GM12891 (cell line): Measurements from ENCODE around the gene CTNND2.

ENCODE experiments used
- DNase-seq: peaks from one replicate; pipeline ENCODE4 v3.0.0; 2011; ENCODE audit warnings: low spot score; ENCODE audit not compliant: insufficient read length
- FAIRE-seq: peaks from 2 replicates; lab custom pipeline; 2011; peaks lifted over from hg19 to GRCh38; lab: Jason Lieb, UNC
- PAX5 ChIP-seq: IDR thresholded peaks from 2 replicates; pipeline ENCODE4 v1.6.1; 2011; ENCODE audit warnings: low read length, moderate library complexity, mild to moderate bottlenecking; ENCODE audit not compliant: insufficient read depth, severe bottlenecking
- POLR2A ChIP-seq: IDR thresholded peaks from 2 replicates; pipeline ENCODE4 v1.6.1; 2011; ENCODE audit warnings: low read depth, low read length, control low read depth
- POLR2AphosphoS5 ChIP-seq: IDR thresholded peaks from 2 replicates; pipeline ENCODE4 v1.6.1; 2011; ENCODE audit warnings: low read depth, low read length, control low read depth
- POU2F2 ChIP-seq: IDR thresholded peaks from 2 replicates; pipeline ENCODE4 v1.6.1; 2011; ENCODE audit warnings: low read depth, mild to moderate bottlenecking, control low read depth, low read length, moderate library complexity
- SPI1 ChIP-seq: IDR thresholded peaks from 2 replicates; pipeline ENCODE4 v1.6.1; 2011; ENCODE audit warnings: low read depth, low read length, control low read depth
- TAF1 ChIP-seq: IDR thresholded peaks from 2 replicates; pipeline ENCODE4 v1.6.1; 2011; ENCODE audit warnings: low read depth, low read length, control low read depth

The CTNND2 gene

DNA sequence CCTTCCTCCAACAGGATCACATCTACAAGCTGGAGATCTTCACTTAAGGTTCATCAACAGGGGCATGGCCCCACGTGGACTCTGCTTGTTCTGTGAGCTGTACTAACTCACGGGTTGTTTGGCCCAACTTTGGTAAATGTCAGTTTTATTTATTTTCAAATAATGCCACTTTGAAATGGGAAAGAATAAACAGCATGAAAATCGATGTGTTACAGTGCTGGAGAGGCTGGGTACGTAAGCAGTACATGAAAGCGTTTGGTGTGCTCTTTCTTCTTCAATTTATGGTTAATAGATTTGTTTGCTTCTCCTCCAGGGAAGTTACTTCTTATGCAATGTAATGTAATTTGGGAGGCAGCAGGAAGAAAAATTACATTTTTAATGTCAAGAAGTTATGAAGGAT lies 753.3 kb downstream of the CTNND2 start:
- DNase-seq = no peak
- FAIRE-seq = no peak

DNA sequence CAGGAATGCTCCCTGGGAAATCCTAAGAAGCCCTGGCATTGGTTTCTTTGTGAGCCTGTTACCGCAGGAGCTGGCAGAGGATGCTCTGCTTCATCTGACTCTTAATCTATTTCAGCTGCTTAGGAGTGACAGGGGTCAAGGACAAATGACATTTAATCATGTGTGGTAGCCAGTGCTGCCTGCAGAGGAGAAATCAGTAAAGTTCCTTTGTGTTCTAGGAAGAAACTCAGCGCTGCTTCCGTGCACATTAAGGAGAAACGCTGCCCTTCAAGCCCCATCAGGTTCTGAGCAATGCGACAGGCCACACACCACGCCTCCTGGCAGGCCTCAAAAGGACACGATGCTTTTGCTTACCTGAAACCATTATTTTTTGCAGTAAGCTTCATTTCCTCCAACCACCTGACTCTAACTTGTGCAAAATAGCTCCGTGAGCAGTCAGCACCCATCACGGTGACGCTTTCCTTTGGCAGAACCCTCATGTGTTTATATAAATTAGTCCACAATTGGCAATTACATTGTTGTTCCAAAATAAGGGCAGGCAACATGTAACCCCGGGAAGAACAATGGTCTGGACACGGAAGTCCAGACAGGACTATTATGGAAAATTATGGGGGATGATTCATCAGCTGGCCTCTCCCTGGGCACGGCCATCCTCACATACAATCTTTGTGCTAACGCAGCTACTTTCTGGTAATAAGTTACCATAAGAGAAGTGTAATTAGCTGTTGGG lies 755.3 kb downstream of the CTNND2 start:
- FAIRE-seq (no peak), DNase-seq (no peak)
- no peak for TF ChIP-seq PAX5
- no peak for TF ChIP-seq POLR2AphosphoS5
- no peak for TF ChIP-seq POU2F2
- no peak for TF ChIP-seq POLR2A
- no peak for TF ChIP-seq SPI1
- TF ChIP-seq TAF1 = no peak

More for the DNA sequence above, 753.3 kb downstream of the CTNND2 start:
- TF ChIP-seq POLR2AphosphoS5 (no peak), PAX5 (no peak), POU2F2 (no peak), SPI1 (no peak), TAF1 (no peak), POLR2A (no peak)

DNA sequence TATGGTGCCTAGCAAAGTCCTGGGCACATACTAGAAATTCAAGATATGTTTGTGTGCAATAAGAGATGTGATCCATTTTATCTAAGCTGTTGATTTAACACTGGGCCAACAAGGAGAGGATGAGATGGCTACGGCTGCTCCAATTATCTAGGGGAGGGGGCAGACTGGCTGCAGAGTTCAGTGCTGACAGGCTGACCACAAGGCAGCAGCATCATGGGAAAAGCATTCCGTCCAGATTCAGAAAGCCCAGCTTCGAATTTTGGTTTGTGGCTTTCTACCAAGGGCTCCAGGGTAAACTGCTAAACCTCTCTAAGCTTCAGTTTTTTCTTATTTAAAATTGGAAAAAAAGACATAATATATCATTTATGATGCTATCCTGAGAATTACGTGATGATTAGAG lies 758.1 kb downstream of the CTNND2 start:
- DNase-seq (no peak), FAIRE-seq (no peak)
- no peak for TF ChIP-seq POLR2A
- TF ChIP-seq TAF1 = no peak
- TF ChIP-seq POU2F2 = no peak

DNA sequence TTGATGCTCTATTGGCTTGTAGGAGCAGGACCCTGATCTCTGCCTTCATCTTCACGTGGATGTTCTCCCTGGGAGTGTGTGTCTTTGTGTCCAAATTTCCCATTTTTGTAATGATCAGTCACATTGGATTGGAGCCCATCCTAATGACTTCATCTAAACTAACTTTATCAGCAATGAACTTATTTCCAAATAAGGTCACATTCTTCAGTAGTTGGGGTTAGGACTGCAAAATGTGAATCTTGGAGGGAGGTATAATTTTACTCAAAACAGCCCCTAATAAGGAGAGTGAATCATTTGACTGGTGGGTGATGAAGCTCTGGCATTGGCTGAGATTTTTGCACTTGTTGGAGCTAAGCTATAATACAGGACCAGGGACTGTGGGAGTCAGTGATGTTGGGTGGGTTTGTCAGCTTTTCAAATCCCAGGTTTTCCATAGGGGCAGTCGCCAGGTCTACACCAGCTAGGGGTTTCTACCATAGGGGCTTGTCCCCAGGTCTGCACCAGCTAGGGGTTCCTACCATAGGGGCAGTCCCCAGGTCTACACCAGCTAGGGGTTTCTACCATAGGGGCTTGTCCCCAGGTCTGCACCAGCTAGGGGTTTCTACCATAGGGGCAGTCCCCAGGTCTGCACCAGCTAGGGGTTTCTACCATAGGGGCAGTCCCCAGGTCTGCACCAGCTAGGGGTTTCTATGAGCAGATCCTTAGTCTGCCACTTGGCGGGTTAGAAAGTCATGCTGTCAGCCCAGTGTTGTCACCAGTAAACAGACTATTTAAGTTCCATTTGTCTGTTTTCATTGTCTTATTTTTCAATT lies 760.6 kb downstream of the CTNND2 start:
- TF ChIP-seq POLR2A = no peak
- no peak for TF ChIP-seq SPI1
- no peak for TF ChIP-seq POLR2AphosphoS5
- no peak for TF ChIP-seq POU2F2
- TF ChIP-seq PAX5 = no peak
- TF ChIP-seq TAF1 = no peak
- FAIRE-seq (no peak), DNase-seq (no peak)

DNA sequence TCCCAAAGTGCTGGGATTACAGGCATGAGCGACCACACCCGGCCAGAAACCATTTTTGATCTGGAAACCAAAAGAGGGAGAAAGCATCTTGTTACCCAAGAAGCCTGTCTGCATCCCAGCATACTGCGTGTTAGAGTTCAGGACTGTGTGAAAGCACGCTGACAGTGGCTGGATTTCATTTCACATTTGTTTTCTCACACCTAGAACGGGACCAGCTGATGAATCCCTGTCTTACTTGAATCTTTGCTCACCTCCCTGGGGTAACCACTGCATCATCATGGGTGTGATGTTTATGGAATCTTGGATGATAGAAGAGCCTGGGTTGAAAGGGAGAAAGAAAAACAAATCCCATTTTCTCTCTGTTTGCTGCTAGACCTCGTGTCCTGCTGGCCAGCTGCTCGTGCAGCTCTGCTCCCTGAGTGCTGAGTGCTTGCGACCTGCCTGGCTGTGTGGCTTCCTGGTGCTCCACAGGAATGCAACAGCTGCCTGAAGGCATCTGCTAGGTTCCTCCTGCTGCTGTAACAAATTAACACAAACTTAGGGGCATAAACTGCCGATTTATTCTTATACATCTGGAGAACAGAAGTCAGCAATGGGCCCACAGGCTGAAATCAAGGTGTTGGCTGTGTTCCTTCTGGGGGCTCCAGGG lies 764.9 kb downstream of the CTNND2 start:
- no peak for TF ChIP-seq POLR2AphosphoS5
- no peak for TF ChIP-seq PAX5
- TF ChIP-seq TAF1 = no peak
- TF ChIP-seq POLR2A = no peak
- no peak for TF ChIP-seq SPI1
- no peak for TF ChIP-seq POU2F2
- no peak for DNase-seq

DNA sequence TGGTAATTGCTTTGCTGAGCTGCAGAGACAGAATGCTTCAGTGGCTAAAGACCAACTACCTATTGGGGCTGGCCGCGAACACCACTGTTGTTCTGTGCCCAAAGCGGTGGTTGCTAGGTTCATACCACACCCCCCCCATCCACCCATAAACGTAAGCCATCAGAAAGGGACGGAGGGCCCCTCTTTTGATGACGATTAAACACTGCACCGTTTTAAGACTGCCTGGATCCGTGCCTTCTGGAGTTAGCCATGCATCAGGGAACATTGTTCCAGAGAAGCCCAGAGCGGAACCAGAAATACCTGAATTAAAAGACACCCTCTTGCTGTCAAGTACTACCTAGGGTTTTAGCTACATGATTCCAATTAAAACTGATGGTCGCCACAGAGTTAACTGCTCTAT lies 774.1 kb downstream of the CTNND2 start:
- DNase-seq (no peak), FAIRE-seq (no peak)
- TF ChIP-seq PAX5 (no peak), SPI1 (no peak), POLR2AphosphoS5 (no peak)

More for the DNA sequence above, 764.9 kb downstream of the CTNND2 start:
- FAIRE-seq = no peak

DNA sequence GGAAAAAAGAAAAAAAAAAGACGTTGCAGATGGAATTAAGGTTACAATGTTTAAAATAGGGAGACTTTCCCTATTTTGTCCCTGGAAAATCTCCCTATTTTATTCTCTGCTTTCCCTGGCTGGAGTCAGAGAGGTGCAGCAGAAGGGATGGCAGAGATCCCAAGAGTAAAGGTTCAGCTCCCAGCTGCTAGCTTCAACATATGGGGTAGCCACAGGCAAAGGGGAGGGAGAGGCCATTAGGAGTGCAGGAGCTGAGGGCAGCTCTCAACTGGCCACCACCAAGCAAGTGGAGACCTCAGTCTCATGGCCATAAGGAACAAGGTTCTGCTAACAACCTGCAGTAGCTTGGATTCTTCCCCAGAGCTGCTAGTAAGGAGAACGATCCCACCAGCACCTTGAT lies 776.2 kb downstream of the CTNND2 start:
- TF ChIP-seq TAF1 = no peak
- TF ChIP-seq SPI1 = no peak
- TF ChIP-seq POU2F2 = no peak
- no peak for TF ChIP-seq PAX5
- FAIRE-seq = no peak
- no peak for DNase-seq

DNA sequence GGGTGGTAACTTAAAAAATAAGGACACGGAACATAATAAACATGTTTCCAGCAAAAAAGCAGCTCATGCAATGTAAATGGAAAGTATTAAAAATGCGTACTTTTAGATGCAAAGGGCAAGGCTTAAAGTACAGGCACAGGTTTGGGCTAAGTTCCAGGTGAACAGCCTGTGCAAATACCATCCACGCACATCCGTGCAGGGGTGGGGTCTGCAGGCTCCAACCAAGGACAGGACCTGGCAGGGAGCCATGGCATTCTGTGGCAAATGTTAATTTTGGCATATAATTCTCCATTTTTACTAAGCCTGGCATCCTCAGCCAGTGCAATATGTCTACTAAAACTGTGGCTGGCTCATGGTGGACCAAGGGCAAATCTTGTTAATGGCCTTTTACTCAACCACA lies 777.4 kb downstream of the CTNND2 start:
- no peak for TF ChIP-seq POLR2A
- no peak for TF ChIP-seq POLR2AphosphoS5
- no peak for TF ChIP-seq TAF1
- no peak for TF ChIP-seq POU2F2
- TF ChIP-seq PAX5 = no peak
- TF ChIP-seq SPI1 = no peak
- FAIRE-seq = no peak
- DNase-seq = no peak

DNA sequence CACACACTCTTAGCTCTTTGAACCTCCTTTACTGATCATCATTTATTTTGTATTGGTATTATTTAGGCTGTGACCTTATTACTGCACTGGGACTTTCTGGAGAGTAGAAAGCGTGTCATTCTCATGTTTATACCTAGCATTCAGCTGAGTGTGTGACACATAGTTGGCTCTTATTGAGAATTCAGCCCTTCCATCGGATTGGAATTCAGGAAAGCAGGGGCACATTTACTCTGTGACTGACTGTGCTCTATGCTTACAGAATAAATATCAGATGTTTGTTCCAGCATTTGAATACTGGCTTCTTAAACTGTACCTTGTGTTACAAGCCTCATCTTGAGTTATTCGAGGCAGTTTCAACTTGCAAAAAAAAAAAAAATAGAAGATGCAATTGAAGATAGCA lies 782.4 kb downstream of the CTNND2 start:
- no peak for TF ChIP-seq POU2F2
- no peak for DNase-seq
- FAIRE-seq = no peak

DNA sequence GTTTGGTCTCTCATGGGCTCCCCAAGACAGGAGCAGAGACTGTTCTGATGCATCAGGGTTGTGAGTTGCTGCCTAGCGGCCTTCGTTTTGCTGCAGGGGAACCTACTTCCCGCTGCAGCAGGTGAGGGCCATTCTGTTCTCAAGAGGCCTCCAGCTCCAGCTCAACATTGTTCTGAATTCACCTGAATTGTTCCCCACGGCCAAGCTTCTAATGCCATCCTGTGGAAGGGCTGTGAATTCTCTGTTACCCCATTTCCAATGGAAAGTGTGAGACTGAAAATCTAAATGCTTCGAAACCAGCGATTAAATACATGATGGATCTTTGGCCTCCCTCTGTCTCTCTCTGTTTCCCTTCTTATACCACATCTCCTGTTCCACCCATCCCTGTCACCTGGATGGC lies 794.1 kb downstream of the CTNND2 start:
- no peak for FAIRE-seq

More for the DNA sequence above, 794.1 kb downstream of the CTNND2 start:
- TF ChIP-seq POLR2A (no peak), PAX5 (no peak), SPI1 (no peak), TAF1 (no peak), POLR2AphosphoS5 (no peak), POU2F2 (no peak)
- DNase-seq = no peak
